Left ventricle myocardium inferior (tissue), 1 donor: ENCODE results near the gene MTG1. TPM values are rescaled to one million over a fixed set of nuclear protein-coding genes. Genes with fewer than 3 reads are reported as not detected.
"Not testable (repeated sequence)": the region's sequence is repeated elsewhere in the genome, so short reads cannot be mapped to it uniquely, and the experiment has no call there.

Experiments
- DNase-seq: peaks from one replicate; pipeline ENCODE4 v3.0.0-alpha.2; 2020
- H3K27ac ChIP-seq: fragments of 200-600 bp; replicated peaks from 2 replicates; pipeline ENCODE4 v1.8.0; 2021
- H3K27me3 ChIP-seq: fragments of 200-600 bp; 2 replicates; pipeline ENCODE4 v1.8.0; 2021; ENCODE audit warnings: low read depth
- H3K36me3 ChIP-seq: fragments of 200-600 bp; 2 replicates; pipeline ENCODE4 v1.8.0; 2021
- H3K4me1 ChIP-seq: fragments of 200-600 bp; 2 replicates; pipeline ENCODE4 v1.8.0; 2021
- H3K4me3 ChIP-seq: fragments of 200-600 bp; 2 replicates; pipeline ENCODE4 v1.8.0; 2021; ENCODE audit warnings: mild to moderate bottlenecking, moderate library complexity
- H3K9me3 ChIP-seq: fragments of 200-600 bp; replicated peaks from 2 replicates; pipeline ENCODE4 v1.8.0; 2021
- CTCF ChIP-seq: fragments of 200-600 bp; IDR thresholded peaks from 2 replicates; pipeline ENCODE4 v1.8.0; 2021; ENCODE audit warnings: antibody characterized with exemption, mild to moderate bottlenecking, borderline replicate concordance
- intact Hi-C: fragments of 100-400 bp; cut with micrococcal nuclease; formaldehyde crosslinking; loops from one replicate; pipeline ENCODE4 v1.11.0; 2022
- microRNA-seq: library from miRNA; unstranded; fragments of <30 nt; microRNA quantifications from one replicate; pipeline ENCODE4 v1.2.0, GENCODE V29; 2020
- total RNA-seq: library from RNA; stranded (reverse); fragmentation: NEBNext Ultra II Directional; extraction: Animal tissue kit (Norgen Biotek cat#: 25700); gene quantifications from one replicate; pipeline ENCODE4 v1.2.1, GENCODE V29; 2021
- donor health status: DM: no; HTN: yes; CAD: no; lungs with severe emphysema.

MTG1 gene
- total RNA-seq, 1 donor from 2014 or later, result 14.0 TPM

GRCh38 chr10:133466683-133467275 is 72.8 kb downstream of the MTG1 start:
- no peaks in the 10 kb centered on the region for H3K9me3 ChIP-seq
- no peaks in the 10 kb centered on the region for H3K4me1 ChIP-seq
- DNase-seq, result no peak
- peaks cover 15% of the 10 kb centered on the region for H3K27me3 ChIP-seq
- no peak for TF ChIP-seq CTCF
- H3K27ac ChIP-seq, result no peak overlapping the region
- intact Hi-C loops, result no loop called here
- no peak overlapping the region for H3K4me3 ChIP-seq
- peaks cover 9% of the 10 kb centered on the region for H3K36me3 ChIP-seq

- no peak for TF ChIP-seq CTCF
- intact Hi-C loops, result no loop called here
- Histone ChIP-seq H3K4me1 (no peaks in the 10 kb centered on the region), H3K36me3 (peaks cover 9% of the 10 kb centered on the region), H3K9me3 (no peaks in the 10 kb centered on the region), H3K27ac (no peak overlapping the region), H3K4me3 (no peak overlapping the region), H3K27me3 (peaks cover 15% of the 10 kb centered on the region)
- no peak for DNase-seq
These were observed 73.4 kb downstream of the MTG1 start for GRCh38 chr10:133467286-133467911.

GRCh38 chr10:133469205-133469604 is 75.2 kb downstream of the MTG1 start:
- DNase-seq, H3K4me3 ChIP-seq, H3K27ac ChIP-seq, intact Hi-C loops, H3K9me3 ChIP-seq, H3K36me3 ChIP-seq, H3K4me1 ChIP-seq: not testable (repeated sequence)
- H3K27me3 ChIP-seq, result peaks cover 15% of the 10 kb centered on the region

GRCh38 chr10:133471300-133472109 is 77.5 kb downstream of the MTG1 start:
- no peak for DNase-seq
- H3K4me1 ChIP-seq, result no peaks in the 10 kb centered on the region
- no peaks in the 10 kb centered on the region for H3K27me3 ChIP-seq
- TF ChIP-seq CTCF, result no peak
- H3K4me3 ChIP-seq, result no peak overlapping the region
- intact Hi-C loops, result no loop called here
- no peaks in the 10 kb centered on the region for H3K9me3 ChIP-seq
- H3K27ac ChIP-seq, result no peak overlapping the region
- H3K36me3 ChIP-seq, result peaks cover 9% of the 10 kb centered on the region

Small RNA genes lying within 50 kb of the gene (microRNA-seq; reads per million reads assigned to microRNA genes)
- not detected for gene MIR3944

Other genes with a start within 250 kb of the MTG1 start
- gene KNDC1, start 233.9 kb upstream of the MTG1 start, total RNA-seq, result 0.11 TPM
- gene UTF1, start 163.9 kb upstream of the MTG1 start, total RNA-seq, result not detected
- 0.33 TPM for gene VENTX, start 156.3 kb upstream of the MTG1 start, total RNA-seq
- 1.4 TPM for gene ADAM8, start 117.3 kb upstream of the MTG1 start, total RNA-seq
- gene TUBGCP2, start 85.3 kb upstream of the MTG1 start, total RNA-seq, result 38.9 TPM
- 40.5 TPM for gene ZNF511, start 85.2 kb upstream of the MTG1 start, total RNA-seq
- not detected for gene CALY, start 57.3 kb upstream of the MTG1 start, total RNA-seq
- gene PRAP1, start 46.8 kb upstream of the MTG1 start, total RNA-seq, result not detected
- gene FUOM, start 36.1 kb upstream of the MTG1 start, total RNA-seq, result 5.1 TPM
- 212 TPM for gene ECHS1, start 20.8 kb upstream of the MTG1 start, total RNA-seq
- gene PAOX, start 14.9 kb upstream of the MTG1 start, total RNA-seq, result 2.9 TPM
- not detected for gene SPRN, start 30.5 kb downstream of the MTG1 start, total RNA-seq
- 0.36 TPM for gene SCART1, start 59.8 kb downstream of the MTG1 start, total RNA-seq
- 1.1 TPM for gene CYP2E1, start 133.2 kb downstream of the MTG1 start, total RNA-seq
- 0.44 TPM for gene SYCE1, start 171.4 kb downstream of the MTG1 start, total RNA-seq
- gene FRG2B, start 232.6 kb downstream of the MTG1 start, total RNA-seq, result not detected